Activated CD4-positive, alpha-beta memory T cell treated with anti-CD3 and anti-CD28 coated beads, Interleukin-2, amount 10 ng/mL, durations not matched to agents 7 days and 5 days (primary cell): ENCODE measurements around the gene DDIT4L. TPM values are rescaled to one million over a fixed set of nuclear protein-coding genes. Genes with fewer than 3 reads are reported as not detected.
"Not testable (repeated sequence)": the region's sequence is repeated elsewhere in the genome, so short reads cannot be mapped to it uniquely, and the experiment has no call there.

ENCODE experiments used
- CTCF ChIA-PET: fragments of 350-600 bp; sonication (Branson Sonifier 250); formaldehyde crosslinking; loops from one replicate; lab custom pipeline; 2021; ENCODE audit warnings: antibody characterized with exemption, inconsistent platforms; lab: Charles Lee
- POLR2A ChIA-PET: fragments of 350-600 bp; sonication (Branson Sonifier 250); formaldehyde crosslinking; loops from one replicate; lab custom pipeline; 2021; ENCODE audit warnings: antibody characterized with exemption; lab: Charles Lee
- DNase-seq: peaks from one replicate; pipeline ENCODE4 v3.0.0-alpha.2; 2020
- H3K27ac Mint-ChIP-seq: one replicate; pipeline ENCODE4 v1.8.0; 2021; ENCODE audit warnings: mild to moderate bottlenecking, mixed read lengths
- H3K27me3 Mint-ChIP-seq: one replicate; pipeline ENCODE4 v1.8.0; 2021; ENCODE audit warnings: mixed read lengths
- H3K36me3 Mint-ChIP-seq: one replicate; pipeline ENCODE4 v1.8.0; 2021; ENCODE audit warnings: low read depth, mixed read lengths
- H3K4me1 Mint-ChIP-seq: one replicate; pipeline ENCODE4 v1.8.0; 2021; ENCODE audit warnings: mixed read lengths
- H3K4me3 Mint-ChIP-seq: one replicate; pipeline ENCODE4 v1.8.0; 2021; ENCODE audit warnings: mild to moderate bottlenecking, mixed read lengths
- H3K9me3 Mint-ChIP-seq: one replicate; pipeline ENCODE4 v1.8.0; 2021; ENCODE audit warnings: mixed read lengths
- total RNA-seq, 2 experiments: library from RNA; stranded (reverse); gene quantifications; one replicate each; pipeline ENCODE4 v1.2.3, GENCODE V29; 2021

The DDIT4L gene, protein sequence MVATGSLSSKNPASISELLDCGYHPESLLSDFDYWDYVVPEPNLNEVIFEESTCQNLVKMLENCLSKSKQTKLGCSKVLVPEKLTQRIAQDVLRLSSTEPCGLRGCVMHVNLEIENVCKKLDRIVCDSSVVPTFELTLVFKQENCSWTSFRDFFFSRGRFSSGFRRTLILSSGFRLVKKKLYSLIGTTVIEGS
- total RNA-seq = 1 to 10 TPM; 1.1 to 1.3 TPM

DNA sequence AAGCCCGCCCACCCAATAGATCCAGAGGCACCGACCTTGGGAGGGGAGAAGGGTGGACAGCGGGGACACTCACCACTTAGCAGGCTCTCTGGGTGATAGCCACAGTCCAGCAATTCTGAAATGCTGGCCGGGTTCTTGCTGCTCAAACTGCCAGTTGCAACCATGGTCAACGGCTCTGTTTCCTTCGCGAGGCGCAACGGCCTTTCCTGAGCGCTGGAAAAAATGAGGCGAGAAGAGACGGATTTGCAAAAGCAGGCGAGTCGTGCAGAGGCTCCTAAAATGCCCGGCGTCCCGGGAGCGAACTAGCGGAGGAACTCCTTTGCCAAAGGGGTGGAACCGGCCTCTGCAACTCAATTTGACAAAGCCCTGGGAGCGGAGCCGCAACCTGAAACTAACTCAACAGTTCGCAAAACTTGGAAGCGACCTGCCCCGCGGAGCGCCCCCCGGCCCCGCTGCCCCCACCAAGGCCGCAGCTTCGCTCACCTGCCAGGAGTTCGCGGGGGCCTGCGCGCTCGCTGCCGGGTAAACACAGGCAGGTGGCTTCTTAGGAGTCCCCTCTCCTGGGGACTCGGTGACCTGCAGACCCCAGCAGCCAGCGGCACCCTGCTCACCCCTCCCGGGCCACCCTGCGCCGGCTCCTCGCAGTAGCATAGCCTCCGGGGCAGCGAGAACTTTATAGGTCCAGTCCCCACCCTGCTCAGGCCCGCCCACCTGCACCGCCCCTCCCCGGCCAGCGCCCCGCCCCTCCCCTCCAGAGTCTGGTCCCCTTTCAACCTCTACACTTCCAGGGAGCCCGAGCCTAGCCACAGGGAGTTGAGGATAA, at the start of gene DDIT4L:
TSS of gene DDIT4L (minus strand) at position 649 of the 823 bp plus-strand sequence. CDS start at position 164, 485 bp downstream.
- H3K4me3 Mint-ChIP-seq = peak within 1 kb of the TSS; percentile 61
- H3K9me3 Mint-ChIP-seq = no peaks in the 10 kb centered on the region
- peaks cover 42% of the 10 kb centered on the region for H3K27me3 Mint-ChIP-seq
- H3K36me3 Mint-ChIP-seq = no peaks in the 10 kb centered on the region
- CTCF ChIA-PET = no interaction called here
- POLR2A ChIA-PET = no interaction called here
- DNase-seq = no peak
- no peak within 1 kb of the TSS for H3K27ac Mint-ChIP-seq
- peaks cover 15% of the 10 kb centered on the region for H3K4me1 Mint-ChIP-seq

DNA sequence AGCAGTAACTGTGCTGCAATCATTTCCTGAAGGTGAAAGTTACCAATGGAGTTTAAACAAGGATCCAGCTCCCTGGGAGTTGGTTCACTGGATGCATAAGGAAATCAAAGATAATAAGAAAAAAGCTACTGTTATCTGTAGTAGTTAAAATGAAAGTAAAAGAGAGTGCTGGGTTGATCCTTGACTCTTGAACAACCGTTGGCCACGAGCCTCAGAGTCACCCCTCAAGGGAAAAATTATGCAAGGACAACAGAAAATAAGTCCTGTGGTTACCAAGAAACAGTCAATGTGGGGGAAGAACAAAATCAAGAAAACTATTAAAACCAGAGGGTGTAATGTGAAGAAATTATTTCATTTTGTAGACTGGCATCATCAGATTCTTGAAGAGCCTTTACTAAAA, 49.7 kb upstream of the DDIT4L start:
- CTCF ChIA-PET = interaction anchor here (1.0 kb wide), 1 partner anchor 146 kb away, joined by 3 read pairs; no protein-coding TSS in a partner anchor
- peaks cover 7% of the 10 kb centered on the region for H3K4me1 Mint-ChIP-seq
- H3K27me3 Mint-ChIP-seq = peaks cover 4% of the 10 kb centered on the region
- H3K27ac Mint-ChIP-seq = no peak overlapping the region
- DNase-seq = no peak
- H3K4me3 Mint-ChIP-seq = peak overlapping the region; percentile 19
- no peaks in the 10 kb centered on the region for H3K36me3 Mint-ChIP-seq
- H3K9me3 Mint-ChIP-seq = no peaks in the 10 kb centered on the region
- POLR2A ChIA-PET = no interaction called here

DNA sequence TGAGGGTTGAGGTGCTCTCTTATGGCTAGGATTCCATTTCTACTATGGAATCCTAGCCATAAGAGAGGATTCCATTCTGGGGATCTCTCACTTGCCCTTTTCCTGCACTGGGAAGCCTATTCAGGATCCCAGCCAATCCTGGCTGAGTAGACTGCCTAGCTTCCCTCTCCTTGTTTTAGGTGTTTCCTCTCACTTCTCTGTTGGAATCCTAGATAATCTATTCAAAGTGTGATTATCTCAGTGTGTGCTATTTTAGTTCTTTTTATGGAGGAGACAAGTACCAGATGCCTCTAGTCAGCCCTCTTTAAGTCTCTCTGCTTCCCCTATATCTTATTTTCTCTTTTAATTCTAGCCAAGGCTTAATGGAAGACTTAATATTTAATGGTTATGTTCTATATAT, 34.5 kb upstream of the DDIT4L start:
- no peak overlapping the region for H3K4me3 Mint-ChIP-seq
- ChIA-PET CTCF (interaction anchor here (1.5 kb wide), 1 partner anchor 131 kb away, joined by 4 read pairs; no protein-coding TSS in a partner anchor), POLR2A (no interaction called here)
- no peaks in the 10 kb centered on the region for H3K36me3 Mint-ChIP-seq
- H3K9me3 Mint-ChIP-seq = peaks cover 13% of the 10 kb centered on the region
- H3K27ac Mint-ChIP-seq = no peak overlapping the region
- peaks cover 7% of the 10 kb centered on the region for H3K27me3 Mint-ChIP-seq
- H3K4me1 Mint-ChIP-seq = no peaks in the 10 kb centered on the region
- no peak for DNase-seq

DNA sequence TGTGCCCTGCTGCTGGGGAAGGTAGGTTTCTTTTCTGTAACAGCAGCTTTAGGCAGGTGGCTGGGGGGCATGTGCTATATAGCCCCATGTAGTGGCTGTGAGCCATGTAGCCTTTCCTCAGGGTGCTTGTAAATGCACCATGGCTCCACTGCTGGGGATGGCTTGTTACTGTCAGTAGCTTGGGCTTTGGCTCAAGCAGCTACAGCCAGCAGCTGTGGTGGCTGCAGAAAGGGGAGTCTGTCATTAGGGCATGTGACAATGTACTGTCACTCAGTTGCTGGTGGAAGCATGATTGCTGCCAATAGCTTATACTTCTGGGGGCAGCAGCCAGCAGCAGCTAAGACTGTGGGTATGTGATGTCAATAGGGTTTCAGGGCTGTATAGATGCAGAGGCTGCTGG, 33.9 kb upstream of the DDIT4L start:
- DNase-seq = no peak
- H3K4me3 Mint-ChIP-seq = no peak overlapping the region
- no peaks in the 10 kb centered on the region for H3K36me3 Mint-ChIP-seq
- H3K9me3 Mint-ChIP-seq = peaks cover 12% of the 10 kb centered on the region
- CTCF ChIA-PET = interaction anchor here (1.5 kb wide), 1 partner anchor 131 kb away, joined by 4 read pairs; no protein-coding TSS in a partner anchor
- no peaks in the 10 kb centered on the region for H3K4me1 Mint-ChIP-seq
- H3K27me3 Mint-ChIP-seq = peaks cover 11% of the 10 kb centered on the region
- POLR2A ChIA-PET = no interaction called here
- H3K27ac Mint-ChIP-seq = no peak overlapping the region

DNA sequence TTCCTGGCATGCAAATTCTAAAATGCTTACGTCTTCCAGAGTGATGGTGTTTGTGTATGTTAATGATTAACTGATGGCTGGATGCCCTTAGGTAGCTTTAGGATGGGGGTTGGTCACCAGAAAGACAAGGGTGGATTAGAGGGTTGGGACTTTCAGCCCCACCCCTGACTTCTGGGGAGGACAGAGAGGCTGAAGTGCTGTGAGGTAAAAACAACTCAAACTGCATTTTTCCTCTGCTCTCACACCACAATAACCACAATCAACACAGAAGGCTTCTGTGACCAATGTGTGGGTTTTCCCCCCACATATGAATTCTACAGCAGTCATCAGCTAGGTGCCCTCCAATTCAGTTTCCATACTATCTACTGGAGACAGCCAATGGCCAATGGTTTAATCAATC, 18.7 kb upstream of the DDIT4L start:
- CTCF ChIA-PET = no interaction called here
- H3K27me3 Mint-ChIP-seq = peaks cover 23% of the 10 kb centered on the region
- H3K36me3 Mint-ChIP-seq = no peaks in the 10 kb centered on the region
- POLR2A ChIA-PET = no interaction called here
- no peak for DNase-seq
- H3K4me1 Mint-ChIP-seq = peaks cover 14% of the 10 kb centered on the region
- H3K9me3 Mint-ChIP-seq = no peaks in the 10 kb centered on the region
- H3K27ac Mint-ChIP-seq = no peak overlapping the region
- no peak overlapping the region for H3K4me3 Mint-ChIP-seq

DNA sequence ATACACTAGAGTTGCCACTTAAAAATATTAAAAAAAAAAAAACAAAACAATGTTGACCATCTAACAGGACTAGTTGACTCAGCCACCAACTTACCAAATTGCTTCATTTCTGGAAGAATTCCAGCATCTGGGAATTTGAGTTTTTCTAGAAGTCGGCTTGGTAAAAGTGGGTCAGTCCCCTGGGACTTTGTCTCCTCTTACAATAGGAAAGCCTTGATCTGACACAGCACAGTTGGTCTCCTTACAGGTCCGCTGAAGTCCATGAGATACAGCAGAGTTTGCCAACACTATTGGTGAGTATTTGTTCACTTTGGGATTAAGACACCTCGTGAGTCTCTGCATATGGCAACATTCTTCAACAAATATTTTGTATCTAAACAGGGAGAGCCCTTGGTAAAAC, 18.2 kb upstream of the DDIT4L start:
- DNase-seq = no peak
- Mint-ChIP-seq H3K4me3 (no peak overlapping the region), H3K4me1 (peaks cover 14% of the 10 kb centered on the region), H3K27me3 (peaks cover 21% of the 10 kb centered on the region), H3K9me3 (no peaks in the 10 kb centered on the region), H3K36me3 (no peaks in the 10 kb centered on the region), H3K27ac (no peak overlapping the region)
- CTCF ChIA-PET = no interaction called here
- POLR2A ChIA-PET = no interaction called here

DNA sequence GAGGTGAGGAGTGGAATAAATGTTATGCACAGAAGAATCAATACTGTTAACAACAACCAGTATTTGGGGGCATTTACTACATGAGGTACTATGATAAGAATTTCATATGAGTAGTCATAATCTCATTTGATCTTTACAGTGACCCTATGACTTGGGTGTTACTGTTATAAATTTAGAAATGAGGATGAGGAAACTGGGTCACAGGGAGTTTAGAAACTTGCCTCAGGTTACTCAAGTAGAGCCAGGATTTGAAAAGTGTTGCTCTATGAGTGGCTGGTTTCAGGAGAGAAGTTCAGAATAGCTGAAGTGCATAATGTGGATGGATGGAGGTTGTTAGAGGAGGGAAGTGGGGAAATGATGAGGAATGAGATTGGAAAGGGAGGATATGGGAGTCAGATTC, 16.6 kb upstream of the DDIT4L start:
- Mint-ChIP-seq H3K4me3 (no peak overlapping the region), H3K27me3 (peaks cover 21% of the 10 kb centered on the region), H3K4me1 (peaks cover 14% of the 10 kb centered on the region), H3K27ac (no peak overlapping the region), H3K36me3 (no peaks in the 10 kb centered on the region), H3K9me3 (no peaks in the 10 kb centered on the region)
- ChIA-PET CTCF (no interaction called here), POLR2A (no interaction called here)
- DNase-seq = no peak

DNA sequence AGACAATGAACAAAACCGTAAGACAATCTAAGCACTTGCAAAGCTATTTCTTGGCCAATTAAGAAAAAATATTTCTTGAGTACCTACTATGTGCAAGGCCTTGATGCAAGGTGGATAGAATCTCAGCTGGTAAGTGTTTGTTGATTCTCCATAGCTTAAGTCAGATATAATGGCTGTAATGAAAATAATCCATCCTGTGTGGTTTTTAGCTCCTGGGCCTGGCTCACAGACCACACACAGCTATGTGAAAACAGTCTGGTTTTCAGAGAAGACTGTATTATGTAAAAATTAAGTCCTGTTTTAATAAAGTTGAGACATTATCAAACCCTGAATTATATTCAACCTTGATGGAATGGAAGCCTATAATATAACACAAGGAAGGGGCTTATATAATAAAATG, 7.8 kb upstream of the DDIT4L start:
- Mint-ChIP-seq H3K27ac (no peak overlapping the region), H3K36me3 (no peaks in the 10 kb centered on the region), H3K4me3 (no peak overlapping the region), H3K4me1 (no peaks in the 10 kb centered on the region), H3K27me3 (peaks cover 5% of the 10 kb centered on the region), H3K9me3 (no peaks in the 10 kb centered on the region)
- no peak for DNase-seq
- POLR2A ChIA-PET = no interaction called here
- CTCF ChIA-PET = no interaction called here

DNA sequence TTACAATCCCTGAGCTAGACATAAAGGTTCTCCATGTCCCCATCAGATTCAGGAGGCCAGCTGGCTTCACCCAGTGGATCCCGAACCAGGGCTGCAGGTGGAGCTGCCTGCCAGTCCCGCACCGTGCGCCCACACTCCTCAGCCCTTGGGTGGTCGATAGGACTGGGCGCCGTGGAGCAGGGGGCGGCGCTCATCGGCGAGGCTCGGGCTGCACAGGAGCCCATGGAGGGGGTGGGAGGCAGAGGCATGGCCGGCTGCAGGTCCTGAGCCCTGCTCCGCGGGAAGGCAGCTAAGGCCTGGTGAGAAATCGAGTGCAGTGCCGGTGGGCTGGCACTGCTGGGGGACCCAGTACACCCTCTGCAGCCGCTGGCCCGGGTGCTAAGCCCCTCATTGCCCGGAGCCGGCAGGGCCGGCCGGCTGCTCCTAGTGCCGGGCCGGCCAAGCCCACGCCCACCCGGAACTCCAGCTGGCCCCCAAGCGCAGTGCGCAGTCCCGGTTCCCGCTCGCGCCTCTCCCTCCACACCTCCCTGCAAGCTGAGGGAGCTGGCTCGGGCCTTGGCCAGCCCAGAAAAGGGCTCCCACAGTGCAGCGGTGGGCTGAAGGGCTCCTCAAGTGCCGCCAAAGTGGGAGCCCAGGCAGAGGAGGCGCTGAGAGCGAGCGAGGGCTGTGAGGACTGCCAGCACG, 6.3 kb upstream of the DDIT4L start:
- H3K27me3 Mint-ChIP-seq, CTCF ChIA-PET, H3K27ac Mint-ChIP-seq, DNase-seq, H3K9me3 Mint-ChIP-seq, H3K36me3 Mint-ChIP-seq, H3K4me3 Mint-ChIP-seq, POLR2A ChIA-PET, H3K4me1 Mint-ChIP-seq: not testable (repeated sequence)

DNA sequence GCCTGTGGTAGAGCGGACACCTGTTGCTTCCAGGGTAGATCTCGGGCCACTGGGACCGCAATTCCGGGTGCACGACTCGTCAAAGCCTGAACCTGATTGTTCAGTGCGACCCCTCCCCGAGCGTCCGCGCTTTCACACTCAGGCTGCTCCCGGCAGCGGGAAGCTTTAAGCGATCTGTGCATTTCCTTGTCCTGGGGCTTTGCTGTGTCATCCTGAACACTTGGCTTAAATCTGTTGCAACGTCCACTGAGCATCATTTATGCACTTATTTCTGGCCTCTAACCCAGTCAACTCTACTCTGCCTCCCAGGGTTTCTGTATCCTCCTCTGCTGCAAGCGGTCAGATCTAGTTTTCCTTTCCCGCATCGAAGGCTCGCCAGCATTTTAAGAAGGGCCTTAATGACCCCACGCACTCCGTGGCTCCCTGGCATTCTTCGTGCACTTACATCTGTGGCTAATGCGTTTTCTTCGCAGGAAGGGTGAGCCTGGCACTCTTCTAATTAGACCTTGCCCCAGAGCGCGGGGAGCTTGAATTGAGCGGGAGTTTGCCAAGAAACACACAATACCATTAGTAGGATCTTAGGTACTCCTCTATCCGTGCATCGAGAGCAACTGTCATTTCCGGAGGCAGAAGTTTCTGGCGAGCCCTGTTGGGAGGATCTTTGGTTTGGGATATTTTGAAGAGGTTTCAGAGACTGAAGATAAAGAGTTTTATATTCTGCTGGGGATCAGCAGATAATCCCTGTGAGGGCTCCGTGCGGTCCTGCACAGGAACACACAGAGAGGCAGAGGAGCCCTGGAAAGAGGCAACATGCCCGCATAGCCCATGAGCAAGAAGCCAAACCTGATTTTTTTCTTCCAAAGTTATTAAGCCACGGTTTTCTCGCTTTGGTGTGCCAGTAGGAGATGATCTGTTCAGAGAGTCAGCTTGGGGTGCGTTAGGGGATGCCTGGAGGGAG, 654 bp upstream of the DDIT4L start:
- Mint-ChIP-seq H3K4me1 (peaks cover 15% of the 10 kb centered on the region), H3K9me3 (no peaks in the 10 kb centered on the region), H3K27me3 (peaks cover 40% of the 10 kb centered on the region), H3K4me3 (peak overlapping the region; percentile 55), H3K27ac (no peak overlapping the region), H3K36me3 (no peaks in the 10 kb centered on the region)
- ChIA-PET POLR2A (no interaction called here), CTCF (no interaction called here)
- DNase-seq = no peak

DNA sequence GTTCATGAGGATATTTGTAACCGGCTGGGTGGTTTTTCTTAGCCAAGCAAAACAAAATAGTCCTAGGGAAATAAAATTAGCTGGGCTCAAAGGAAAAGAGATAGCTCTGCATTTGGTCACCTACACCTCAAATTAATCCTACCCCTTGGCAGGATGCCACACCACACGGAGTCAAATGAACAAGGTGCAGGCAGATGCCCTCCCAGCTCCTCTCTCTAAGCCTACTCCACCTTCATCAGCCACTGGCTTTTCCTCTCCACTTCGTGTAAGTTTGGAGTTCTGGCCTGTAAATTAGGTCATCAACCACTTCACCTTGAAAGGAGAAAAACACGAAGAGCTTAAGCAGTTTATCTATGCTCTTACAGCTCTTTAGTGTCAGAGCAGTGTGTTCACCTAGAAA, 1.4 kb downstream of the DDIT4L start:
- no peaks in the 10 kb centered on the region for H3K9me3 Mint-ChIP-seq
- H3K36me3 Mint-ChIP-seq = peaks cover 2% of the 10 kb centered on the region
- H3K4me1 Mint-ChIP-seq = peaks cover 15% of the 10 kb centered on the region
- H3K27ac Mint-ChIP-seq = no peak overlapping the region
- ChIA-PET CTCF (interaction anchor here (0.6 kb wide), 1 partner anchor 1933 kb away, joined by 3 read pairs; no protein-coding TSS in a partner anchor), POLR2A (no interaction called here)
- no peak for DNase-seq
- peak overlapping the region; percentile 61 for H3K4me3 Mint-ChIP-seq
- H3K27me3 Mint-ChIP-seq = peaks cover 48% of the 10 kb centered on the region

DNA sequence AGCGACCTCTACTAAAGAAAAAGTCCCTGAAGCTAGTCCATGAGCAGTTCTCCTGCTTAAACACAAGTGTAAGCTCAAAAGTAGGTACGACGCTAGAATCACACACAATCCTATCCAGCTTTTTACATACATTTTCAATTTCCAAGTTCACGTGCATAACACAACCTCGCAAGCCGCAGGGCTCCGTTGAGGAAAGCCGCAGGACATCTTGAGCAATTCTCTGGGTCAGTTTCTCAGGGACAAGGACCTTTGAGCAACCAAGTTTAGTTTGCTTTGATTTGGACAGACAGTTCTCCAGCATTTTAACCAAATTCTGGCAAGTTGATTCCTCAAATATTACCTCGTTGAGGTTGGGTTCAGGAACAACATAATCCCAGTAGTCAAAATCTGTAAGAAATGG, 2.5 kb downstream of the DDIT4L start:
- H3K27me3 Mint-ChIP-seq = peaks cover 48% of the 10 kb centered on the region
- H3K9me3 Mint-ChIP-seq = no peaks in the 10 kb centered on the region
- peaks cover 15% of the 10 kb centered on the region for H3K4me1 Mint-ChIP-seq
- ChIA-PET POLR2A (no interaction called here), CTCF (no interaction called here)
- H3K36me3 Mint-ChIP-seq = peaks cover 2% of the 10 kb centered on the region
- no peak overlapping the region for H3K4me3 Mint-ChIP-seq
- no peak overlapping the region for H3K27ac Mint-ChIP-seq
- no peak for DNase-seq
